Suprapubic skin (tissue), 4 donors: ENCODE results near the gene LIMS2. TPM values are rescaled to one million over a fixed set of nuclear protein-coding genes. Genes with fewer than 3 reads are reported as not detected.

Experiments
- DNase-seq, 2 donors: peaks; one replicate each; pipeline ENCODE4 v3.0.0-alpha.2; 2019; ENCODE audit warnings: low spot score in 2 of 2
- H3K27ac ChIP-seq: fragments of 200-600 bp; sonication (generic); one replicate; pipeline ENCODE4 v1.5.1; 2019
- H3K27me3 ChIP-seq: fragments of 200-600 bp; sonication (generic); one replicate; pipeline ENCODE4 v1.5.1; 2019
- H3K36me3 ChIP-seq: fragments of 200-600 bp; sonication (generic); one replicate; pipeline ENCODE4 v1.5.1; 2019
- H3K4me1 ChIP-seq: fragments of 200-600 bp; sonication (generic); one replicate; pipeline ENCODE4 v1.5.1; 2019
- H3K4me3 ChIP-seq: fragments of 200-600 bp; sonication (generic); one replicate; pipeline ENCODE4 v1.5.1; 2019; ENCODE audit warnings: mild to moderate bottlenecking
- H3K9me3 ChIP-seq: fragments of 200-600 bp; sonication (generic); one replicate; pipeline ENCODE4 v1.5.1; 2019
- CTCF ChIP-seq, 2 donors: fragments of 200-600 bp in 1 of 2; fragments of 450-650 bp in 1 of 2; sonication (generic) in 1 of 2; IDR thresholded peaks; one replicate each; pipeline ENCODE4 v1.5.1; 2016 to 2019; ENCODE audit warnings: antibody characterized with exemption in 2 of 2, mild to moderate bottlenecking in 1 of 2, moderate library complexity in 1 of 2
- EP300 ChIP-seq: sonication (generic); formaldehyde crosslinking; IDR thresholded peaks from one replicate; pipeline ENCODE4 v1.6.1; 2017; ENCODE audit warnings: antibody characterized with exemption
- POLR2A ChIP-seq, 2 donors: fragments of 450-650 bp; IDR thresholded peaks; one replicate each; pipeline ENCODE4 v1.6.1; 2017; ENCODE audit warnings: antibody characterized with exemption in 2 of 2, mild to moderate bottlenecking in 2 of 2, moderate library complexity in 2 of 2
- POLR2AphosphoS5 ChIP-seq, 3 donors: sonication (generic); formaldehyde crosslinking; IDR thresholded peaks; one replicate each; pipeline ENCODE4 v1.6.1; 2017; ENCODE audit warnings: antibody characterized with exemption in 3 of 3
- WGBS: methylation state at CpG from one replicate; pipeline ENCODE4 v1.1.5; 2018; 5-methylcytosine and 5-hydroxymethylcytosine counted together
- total RNA-seq, 4 donors: library from RNA; depleted of rRNA; stranded (reverse); fragments of >200 nt; gene quantifications; one replicate each; pipeline ENCODE4 v1.1.0, GENCODE V29; 2016

LIMS2 gene
- total RNA-seq, 4 donors from 2014 or later: 9.2 to 40.0 (median 15.4) TPM

GRCh38 chr2:127619203-127619590 lies 56.1 kb downstream of the LIMS2 start:
- no peaks in the 10 kb centered on the region for H3K9me3 ChIP-seq
- 98% methylated on average over 6 of the region's 6 CpGs for WGBS
- no peak overlapping the region for H3K27ac ChIP-seq
- no peaks in the 10 kb centered on the region for H3K36me3 ChIP-seq
- DNase-seq: peak; percentile 46 to 50
- no peak for TF ChIP-seq EP300
- TF ChIP-seq CTCF (IDR thresholded peaks at IDR 0.05): no peak
- no peak for TF ChIP-seq POLR2AphosphoS5 (IDR thresholded peaks at IDR 0.05)
- no peak for TF ChIP-seq POLR2A (IDR thresholded peaks at IDR 0.05)
- peaks cover 2% of the 10 kb centered on the region for H3K27me3 ChIP-seq
- no peak overlapping the region for H3K4me3 ChIP-seq
- peaks cover 3% of the 10 kb centered on the region for H3K4me1 ChIP-seq

DNA sequence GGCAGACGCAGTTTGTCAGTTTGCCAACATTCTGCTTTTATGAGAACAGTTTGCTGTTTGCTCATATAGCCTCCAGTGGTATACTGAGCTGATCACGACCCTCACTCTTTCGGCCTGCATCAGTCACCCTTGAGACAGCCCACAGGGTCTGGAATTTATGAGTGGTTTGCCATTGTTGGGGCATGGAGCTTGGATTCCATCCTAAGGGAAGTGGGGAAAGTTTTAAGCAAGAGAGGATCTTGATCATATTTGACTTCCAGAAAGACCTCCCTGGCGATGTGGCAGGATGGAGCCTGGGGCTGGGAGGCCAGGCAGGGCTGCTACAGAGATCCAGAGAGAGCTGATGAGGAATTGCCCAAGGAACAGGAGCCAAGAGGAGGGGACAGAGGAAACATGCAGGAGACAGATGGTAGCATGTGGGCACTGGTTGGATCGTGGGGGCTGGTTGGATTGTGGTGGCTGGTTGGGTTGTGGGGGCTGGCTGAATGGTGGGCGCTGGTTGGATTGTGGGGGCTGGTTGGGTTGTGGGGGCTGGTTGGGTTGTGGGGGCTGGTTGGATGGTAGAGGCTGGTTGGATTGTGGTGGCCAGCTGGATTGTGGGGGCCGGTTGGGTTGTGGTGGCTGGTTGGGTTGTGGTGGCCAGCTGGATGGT lies 56.7 kb downstream of the LIMS2 start:
- Histone ChIP-seq H3K9me3 (no peaks in the 10 kb centered on the region), H3K4me1 (peaks cover 3% of the 10 kb centered on the region), H3K36me3 (no peaks in the 10 kb centered on the region), H3K4me3 (no peak overlapping the region), H3K27ac (no peak overlapping the region), H3K27me3 (peaks cover 2% of the 10 kb centered on the region)
- DNase-seq: peak in 1 of 2 donors; percentile 40
- WGBS: 59% methylated on average over 7 of the region's 7 CpGs
- no peak for TF ChIP-seq POLR2A (IDR thresholded peaks at IDR 0.05)
- TF ChIP-seq POLR2AphosphoS5 (IDR thresholded peaks at IDR 0.05): no peak
- no peak for TF ChIP-seq CTCF (IDR thresholded peaks at IDR 0.05)
- no peak for TF ChIP-seq EP300

GRCh38 chr2:127615511-127616166 lies 59.7 kb downstream of the LIMS2 start:
- DNase-seq: peak in 1 of 2 donors; percentile 21
- Histone ChIP-seq H3K27ac (no peak overlapping the region), H3K4me3 (no peak overlapping the region), H3K27me3 (peaks cover 2% of the 10 kb centered on the region), H3K4me1 (peaks cover 3% of the 10 kb centered on the region), H3K36me3 (no peaks in the 10 kb centered on the region), H3K9me3 (peaks cover 9% of the 10 kb centered on the region)
- WGBS: 53% methylated on average over 18 of the region's 18 CpGs
- TF ChIP-seq CTCF (IDR thresholded peaks at IDR 0.05): no peak
- no peak for TF ChIP-seq EP300
- TF ChIP-seq POLR2A (IDR thresholded peaks at IDR 0.05): no peak
- TF ChIP-seq POLR2AphosphoS5 (IDR thresholded peaks at IDR 0.05): no peak

- H3K36me3 ChIP-seq: no peaks in the 10 kb centered on the region
- H3K27me3 ChIP-seq: peaks cover 2% of the 10 kb centered on the region
- no peak overlapping the region for H3K27ac ChIP-seq
- H3K4me3 ChIP-seq: no peak overlapping the region
- DNase-seq: peak in 1 of 2 donors; percentile 21
- no peak for TF ChIP-seq POLR2A (IDR thresholded peaks at IDR 0.05)
- no peak for TF ChIP-seq CTCF (IDR thresholded peaks at IDR 0.05)
- TF ChIP-seq POLR2AphosphoS5 (IDR thresholded peaks at IDR 0.05): no peak
- no peak for TF ChIP-seq EP300
- WGBS: 57% methylated on average over 3 of the region's 3 CpGs
- H3K9me3 ChIP-seq: peaks cover 9% of the 10 kb centered on the region
- peaks cover 3% of the 10 kb centered on the region for H3K4me1 ChIP-seq
These were observed 60.6 kb downstream of the LIMS2 start for GRCh38 chr2:127614731-127615130.

GRCh38 chr2:127614246-127614645 lies 61.1 kb downstream of the LIMS2 start:
- Histone ChIP-seq H3K4me1 (peaks cover 3% of the 10 kb centered on the region), H3K27me3 (no peaks in the 10 kb centered on the region), H3K4me3 (no peak overlapping the region), H3K27ac (no peak overlapping the region), H3K9me3 (peaks cover 9% of the 10 kb centered on the region), H3K36me3 (no peaks in the 10 kb centered on the region)
- DNase-seq: peak in 1 of 2 donors; percentile 13
- 94% methylated on average over 2 of the region's 2 CpGs for WGBS
- TF ChIP-seq POLR2AphosphoS5 (IDR thresholded peaks at IDR 0.05) (no peak), CTCF (IDR thresholded peaks at IDR 0.05) (no peak), EP300 (no peak), POLR2A (IDR thresholded peaks at IDR 0.05) (no peak)
